MM.1S (cell line): ENCODE measurements around the gene THBS3.

Experiments used
- CTCF ChIP-seq: fragments of 300-600 bp; sonication (generic); IDR thresholded peaks from 2 replicates; pipeline ENCODE4 v1.5.1; 2016; ENCODE audit warnings: antibody characterized with exemption, low read length, mixed read lengths
- EZH2 ChIP-seq: fragments of 300-600 bp; sonication (generic); optimal IDR thresholded peaks from 2 replicates; pipeline ENCODE3; 2017; ENCODE audit warnings: low read depth, mild to moderate bottlenecking, antibody characterized with exemption, low read length, mixed read lengths

- TF ChIP-seq CTCF (no peak), EZH2 (no peak)
Measured at GRCh38 chr1:155177918-155178281, 29.8 kb downstream of the THBS3 start.
